ENCODE data around the gene RBAK.
"Not testable (repeated sequence)": the region's sequence is repeated elsewhere in the genome, so short reads cannot be mapped to it uniquely, and the experiment has no call there.

Gene RBAK

GRCh38 chr7:5045558-5046396, at the start of gene RBAK:
TSS of gene RBAK (plus strand) at chr7:5045860. CDS start at chr7:5048077, 2,217 bp downstream.
- peak; percentile 96 for DNase-seq (ENCODE audit: low spot score)

DNA sequence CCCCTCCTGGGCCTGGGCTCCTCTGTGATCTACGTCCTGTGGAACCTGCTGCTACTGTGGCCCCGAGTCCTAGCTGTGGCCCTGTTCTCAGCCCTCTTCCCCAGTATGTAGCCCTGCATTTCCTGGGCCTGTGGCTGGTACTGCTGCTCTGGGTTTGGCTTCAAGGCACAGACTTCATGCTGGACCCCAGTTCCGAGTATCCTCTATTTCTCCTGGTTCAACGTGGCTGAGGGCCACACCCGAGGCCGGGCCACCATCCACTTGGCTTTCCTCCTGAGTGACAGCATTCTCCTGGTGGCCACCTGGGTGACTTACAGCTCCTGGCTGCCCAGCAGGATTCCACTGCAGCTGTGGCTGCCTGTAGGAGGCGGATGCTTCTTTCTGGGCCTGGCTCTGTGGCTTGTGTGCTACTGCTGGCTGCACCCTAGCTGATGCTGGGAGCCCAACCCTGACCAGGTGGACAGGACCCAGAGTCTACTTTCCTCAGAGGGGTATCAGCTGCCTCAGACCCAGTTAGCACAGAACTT, 48.9 kb upstream of the RBAK start:
- no peak for DNase-seq (ENCODE audit: low spot score)

- no peak for DNase-seq (ENCODE audit: low spot score)
Measured at GRCh38 chr7:4998244-4998643, 47.4 kb upstream of the RBAK start.

DNA sequence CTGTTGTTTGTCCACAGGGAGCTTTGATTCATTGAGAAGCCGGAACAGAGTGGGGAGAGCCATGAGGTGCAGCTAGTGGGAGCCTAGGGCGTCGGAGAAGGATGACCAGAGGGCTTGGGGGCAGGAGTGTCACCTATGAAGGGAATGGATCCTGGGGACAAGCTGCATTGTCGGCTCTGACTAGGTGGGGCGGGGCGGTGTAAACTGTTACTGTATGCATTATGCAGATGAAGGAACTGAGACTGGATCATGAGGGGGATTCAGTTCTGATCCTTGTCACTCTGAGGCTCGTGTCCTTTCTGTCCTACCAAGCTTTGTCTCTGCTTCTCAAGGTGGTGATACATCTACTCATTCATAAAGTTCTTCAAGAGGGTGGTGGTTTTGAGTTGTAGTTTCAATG, 46.8 kb upstream of the RBAK start:
- no peak for DNase-seq (ENCODE audit: low spot score)

DNA sequence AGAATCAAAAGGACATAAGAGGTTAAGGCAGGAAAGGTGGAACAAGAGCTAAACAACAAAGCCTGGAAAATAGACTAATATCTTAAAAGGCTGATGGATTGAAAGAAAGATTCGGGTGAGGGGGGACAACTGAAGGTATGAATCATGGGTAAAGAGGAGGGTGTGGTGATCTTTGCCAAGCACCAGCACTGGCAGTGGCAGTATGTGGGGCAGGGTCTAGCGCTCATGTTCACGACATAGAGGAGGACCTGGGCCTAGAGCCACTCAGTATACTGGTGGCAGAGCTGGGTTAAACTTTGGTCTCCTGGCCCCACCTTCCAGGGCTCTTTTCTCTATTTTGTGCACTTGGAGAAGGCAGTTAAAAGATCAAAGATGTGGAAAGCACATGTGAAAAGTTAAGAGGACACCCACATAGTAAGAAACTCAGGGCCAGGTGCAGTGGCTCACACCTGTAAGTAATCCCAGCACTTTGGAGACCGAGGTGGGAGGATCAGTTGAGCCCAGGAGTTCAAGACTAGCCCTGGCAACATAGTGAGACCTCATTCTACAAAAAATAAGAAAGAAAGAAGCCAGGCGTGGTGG, 46.2 kb upstream of the RBAK start:
- no peak for DNase-seq (ENCODE audit: low spot score)

DNA sequence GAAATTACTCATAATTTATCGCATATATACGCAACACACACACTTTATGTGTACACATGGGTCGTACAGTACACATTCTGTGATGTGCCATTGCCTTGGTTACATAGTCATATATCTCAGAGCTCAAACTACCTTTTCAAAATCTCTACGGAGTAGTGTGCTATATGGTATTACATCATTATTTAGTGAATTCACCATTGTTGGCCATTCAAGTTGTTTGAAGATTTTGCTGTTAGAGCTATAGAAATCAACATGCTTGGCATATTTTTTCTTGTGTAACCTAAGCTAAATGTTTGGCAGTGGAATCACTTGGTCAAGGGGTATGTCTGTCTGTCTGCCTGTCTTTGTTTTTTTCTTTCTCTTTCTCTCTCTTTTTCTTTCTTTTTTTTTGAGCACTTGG, 44.7 kb upstream of the RBAK start:
- no peak for DNase-seq (ENCODE audit: low spot score)

DNA sequence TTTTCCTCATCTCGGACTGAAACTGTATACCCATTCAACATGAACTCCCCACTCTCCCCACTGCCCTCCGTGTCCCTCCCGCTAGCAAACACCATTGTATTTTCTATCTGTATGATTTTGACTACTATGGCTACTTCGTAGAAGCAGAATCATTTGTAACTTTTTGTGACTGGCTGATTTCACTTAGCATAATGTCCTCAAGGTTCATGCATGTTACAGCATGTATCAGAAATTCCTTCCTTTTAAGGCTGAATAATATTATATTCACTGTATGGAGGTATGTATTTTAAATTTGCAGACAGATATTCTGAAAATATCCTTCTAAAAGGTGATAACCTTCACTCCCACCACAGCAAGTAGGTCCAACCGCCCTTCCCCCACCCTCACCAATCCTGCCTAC, 43.7 kb upstream of the RBAK start:
- DNase-seq (ENCODE audit: low spot score), result no peak

DNA sequence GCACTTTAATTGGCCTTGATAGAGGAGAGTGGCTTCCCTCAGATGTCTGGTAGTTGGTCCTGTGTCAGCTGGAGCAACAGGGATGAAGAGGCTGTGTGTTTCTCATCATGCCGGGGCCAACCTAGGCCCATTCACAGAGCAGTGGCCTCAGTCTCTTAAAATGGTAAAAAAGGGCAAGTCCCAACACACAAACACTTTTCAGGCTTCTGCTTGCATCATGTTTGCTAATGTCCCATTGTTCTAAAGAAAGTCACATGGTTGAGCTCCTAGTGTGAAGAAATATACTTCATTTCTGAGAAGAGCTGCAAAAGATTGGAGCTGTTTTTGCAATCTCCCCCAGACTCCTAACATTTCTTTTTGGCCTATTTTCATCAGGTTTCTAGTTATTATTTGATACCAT, 40.6 kb upstream of the RBAK start:
- peak; percentile 56 for DNase-seq (ENCODE audit: low spot score)

DNA sequence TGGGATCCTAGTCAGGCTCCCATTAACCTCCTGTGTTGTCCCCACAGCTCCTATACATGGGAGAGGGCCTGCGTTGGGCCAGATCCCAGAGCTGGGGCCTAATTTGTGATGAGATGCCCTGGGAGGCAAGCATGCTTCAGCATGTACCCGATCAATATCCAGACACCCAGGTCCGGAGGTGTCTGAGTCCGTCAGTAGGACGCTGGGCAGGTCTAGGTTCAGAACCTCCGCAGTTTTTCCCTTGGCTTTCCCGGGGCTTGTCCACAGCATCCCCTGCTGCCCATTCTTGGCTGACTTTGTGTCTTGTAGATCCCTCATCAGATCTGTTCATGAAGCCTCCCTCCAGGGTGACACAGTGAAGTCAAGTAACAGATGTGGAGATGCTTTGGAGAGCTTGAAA, 32.7 kb upstream of the RBAK start:
- DNase-seq (ENCODE audit: low spot score), result no peak

- DNase-seq (ENCODE audit: low spot score), result not testable (repeated sequence)
Measured at GRCh38 chr7:5015936-5016335, 29.7 kb upstream of the RBAK start.

DNA sequence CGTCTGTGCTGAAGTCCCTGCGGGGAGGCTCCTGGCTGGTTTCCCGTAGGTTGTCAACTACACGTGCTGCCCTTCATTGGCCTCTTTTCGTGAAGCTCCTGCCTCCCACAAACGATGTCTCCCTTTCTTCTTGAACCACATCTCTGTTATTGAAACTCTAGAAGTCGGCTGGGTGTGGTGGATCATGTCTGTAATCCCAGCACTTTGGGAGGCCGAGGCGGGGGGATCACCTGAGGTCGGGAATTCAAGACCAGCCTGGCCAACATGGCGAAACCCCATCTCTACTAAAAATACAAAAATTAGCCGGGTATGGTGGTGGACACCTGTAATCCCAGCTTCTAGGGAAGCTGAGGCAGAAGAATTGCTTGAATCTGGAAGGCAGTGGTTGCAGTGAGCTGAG, 28.0 kb upstream of the RBAK start:
- not testable (repeated sequence) for DNase-seq (ENCODE audit: low spot score)

DNA sequence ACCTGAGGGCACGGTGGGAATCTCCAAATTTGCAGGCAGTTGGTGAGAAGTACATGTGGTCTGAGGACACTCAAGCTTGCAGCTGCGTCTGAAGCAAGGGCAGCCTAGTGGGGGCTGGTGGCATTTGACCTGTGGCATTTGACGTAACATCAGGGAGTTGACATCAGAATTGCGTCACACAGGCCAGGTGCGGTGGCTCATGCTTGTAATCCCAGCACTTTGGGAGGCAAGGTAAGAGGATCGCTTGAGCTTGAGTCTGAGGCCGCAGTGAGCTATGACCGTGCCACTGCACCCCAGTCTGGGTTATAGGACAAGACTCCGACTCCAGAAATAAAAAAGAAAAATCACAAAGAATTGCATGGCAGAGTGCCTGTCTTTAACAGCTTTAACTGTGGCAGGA, 25.6 kb upstream of the RBAK start:
- DNase-seq (ENCODE audit: low spot score), result no peak

DNA sequence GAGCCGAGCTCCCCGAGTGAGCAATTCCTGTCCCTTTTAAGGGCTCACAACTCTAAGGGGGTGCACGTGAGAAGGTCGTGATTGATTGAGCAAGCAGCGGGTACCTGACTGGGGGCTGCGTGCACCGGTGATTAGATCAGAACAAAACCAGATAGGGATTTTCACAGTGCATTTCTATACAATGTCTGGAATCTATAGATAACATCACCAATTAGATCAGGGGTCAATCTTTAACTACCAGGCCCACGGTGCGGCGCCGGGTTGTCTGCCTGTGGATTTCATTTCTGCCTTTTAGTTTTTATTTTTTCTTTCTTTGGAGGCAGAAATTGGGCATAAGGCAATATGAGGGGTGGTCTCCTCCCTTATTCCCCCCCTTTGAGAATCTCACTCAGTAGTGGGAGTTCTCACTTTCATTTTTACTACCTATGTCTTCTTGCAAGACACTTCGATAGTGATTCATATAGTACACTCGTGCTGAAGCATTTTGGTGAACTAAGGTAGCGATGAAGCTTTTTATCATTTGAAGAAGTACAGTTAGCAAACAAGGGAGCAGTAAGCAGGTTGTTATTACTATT, 24.6 kb upstream of the RBAK start:
- DNase-seq (ENCODE audit: low spot score), result not testable (repeated sequence)

- DNase-seq (ENCODE audit: low spot score), result not testable (repeated sequence)
Measured at GRCh38 chr7:5023626-5024025, 22.0 kb upstream of the RBAK start.

GRCh38 chr7:5027796-5028410, 17.8 kb upstream of the RBAK start:
- DNase-seq (ENCODE audit: low spot score), result not testable (repeated sequence)

DNA sequence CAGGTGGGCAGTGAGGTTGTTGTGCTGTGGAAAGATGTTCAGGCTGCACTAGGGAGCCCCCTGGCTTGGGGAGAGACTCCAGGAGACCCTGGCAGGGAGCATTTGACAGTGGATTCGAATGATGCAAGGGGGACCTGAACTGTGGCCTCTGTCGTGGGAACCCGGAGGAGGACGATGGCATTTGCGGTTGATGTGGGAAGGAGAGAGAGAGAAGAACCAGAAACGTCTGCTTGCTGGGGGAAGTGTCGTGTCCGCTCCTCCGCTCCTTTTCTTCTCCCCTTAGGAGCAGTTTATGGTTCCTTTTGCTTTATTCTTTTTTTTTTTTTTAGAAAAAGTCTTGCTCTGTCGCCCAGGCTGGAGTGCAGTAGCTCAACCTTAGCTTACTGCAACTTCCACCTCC, 12.5 kb upstream of the RBAK start:
- not testable (repeated sequence) for DNase-seq (ENCODE audit: low spot score)

GRCh38 chr7:5035276-5035675, 10.4 kb upstream of the RBAK start:
- DNase-seq (ENCODE audit: low spot score), result no peak

- no peak for DNase-seq (ENCODE audit: low spot score)
Measured at GRCh38 chr7:5036446-5036845, 9.2 kb upstream of the RBAK start.

GRCh38 chr7:5041047-5041446, 4.6 kb upstream of the RBAK start:
- no peak for DNase-seq (ENCODE audit: low spot score)

- no peak for DNase-seq (ENCODE audit: low spot score)
Measured at GRCh38 chr7:5043661-5044060, 2.0 kb upstream of the RBAK start.

DNA sequence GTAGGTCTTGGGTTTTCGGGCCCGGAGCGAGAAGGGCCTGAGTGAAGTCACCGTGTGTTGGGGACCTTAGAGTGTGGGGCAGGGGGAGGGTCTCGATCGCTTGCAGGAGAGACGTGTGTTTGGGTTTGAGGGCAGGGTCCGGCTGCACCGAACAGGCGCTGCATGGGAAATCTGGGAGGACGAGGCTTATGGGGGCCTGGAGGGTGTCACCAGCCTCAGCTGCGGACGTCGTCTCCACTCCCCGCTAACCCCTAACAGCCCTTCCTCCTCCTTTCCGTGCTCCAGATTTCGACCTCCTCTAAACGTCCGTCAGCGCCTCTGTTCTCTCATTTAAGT, 705 bp downstream of the RBAK start:
- DNase-seq (ENCODE audit: low spot score), result not testable (repeated sequence)

DNA sequence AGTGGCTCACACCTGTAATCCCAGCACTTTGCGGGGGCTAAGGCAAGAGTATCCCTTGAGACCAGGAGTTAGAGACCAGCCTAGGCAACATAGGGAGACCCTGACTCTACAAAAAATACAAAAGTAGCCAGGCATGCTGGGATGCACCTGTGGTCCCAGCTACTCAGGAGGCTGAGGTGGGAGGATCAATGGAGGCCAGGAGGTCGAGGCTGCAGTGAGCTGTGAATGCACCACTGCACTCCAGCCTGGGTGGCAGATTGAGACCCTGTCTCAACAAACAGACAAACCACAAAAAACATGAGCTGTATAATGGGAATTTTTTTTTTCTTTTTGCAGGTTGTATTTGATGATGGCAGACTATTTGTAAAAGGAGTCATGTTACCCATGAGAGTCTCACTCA, 1.5 kb downstream of the RBAK start:
- DNase-seq (ENCODE audit: low spot score), result not testable (repeated sequence)

GRCh38 chr7:5050676-5051075, 5.0 kb downstream of the RBAK start:
- no peak for DNase-seq (ENCODE audit: low spot score)

Measured in pons (tissue), 1 donor.